ENCODE measurements around the gene SDR42E1. TPM values are rescaled to one million over a fixed set of nuclear protein-coding genes. Genes with fewer than 3 reads are reported as not detected.

Gene SDR42E1
- total and polyA plus RNA-seq, 10 of the 15 experiments (the other 5 are each of a cell fraction or from before 2014, with no cell fraction given): 1.4 to 5.5 (median 2.3) TPM

DNA sequence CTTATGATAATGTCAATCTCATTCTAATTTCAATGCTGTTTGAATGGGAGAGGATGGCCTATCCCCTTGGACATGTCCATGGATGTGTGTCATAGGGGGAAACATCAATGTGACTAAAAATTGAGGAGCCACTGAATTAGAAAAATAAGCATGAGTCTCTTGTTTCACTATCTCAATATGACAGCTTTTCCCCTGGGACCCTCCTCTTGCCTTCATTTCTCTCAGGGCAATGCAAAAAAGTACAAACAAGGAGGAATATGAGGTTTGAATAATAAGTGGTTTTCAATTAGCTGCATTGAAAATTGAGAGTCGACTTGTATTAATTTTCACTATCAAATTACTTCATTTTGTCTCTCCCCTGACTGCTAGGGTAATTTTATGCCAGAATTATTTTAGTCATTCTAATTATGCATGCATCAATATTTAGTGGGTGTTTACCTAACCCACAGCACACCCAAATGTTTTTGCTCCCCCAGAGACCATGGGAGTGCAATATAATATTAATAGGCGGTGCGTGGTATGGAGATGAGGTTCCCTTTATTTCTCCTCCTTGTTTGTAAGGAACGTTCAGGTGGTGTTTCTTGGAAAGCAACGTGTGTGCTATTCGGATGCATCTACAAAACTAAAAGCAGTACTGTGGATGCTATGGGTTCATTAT is 6.8 kb upstream of the SDR42E1 start:
- FAIRE-seq (no peak), ATAC-seq (no peak), DNase-seq (ENCODE audit: low read depth, low spot score) (no peak)
- RAD21 ChIA-PET (ENCODE audit: unreplicated experiment): no interaction called here
- Histone ChIP-seq H3K27ac (ENCODE audit: control insufficient read depth, insufficient read depth) (no peak overlapping the region), H3K4me1 (ENCODE audit: control insufficient read depth, insufficient read depth, low read length) (no peaks in the 10 kb centered on the region), H3K9ac (ENCODE audit: control insufficient read depth, insufficient read depth, low read length) (no peak overlapping the region), H3K9me3 (replicated peaks; ENCODE audit: control insufficient read depth, insufficient read depth, low read length) (no peaks in the 10 kb centered on the region; the same call in 2 of the 3 replicates), H3K27me3 (replicated peaks in 1 of 2; ENCODE audit: control insufficient read depth in 2 of 2, insufficient read depth in 2 of 2, low read length in 1 of 2) (no peaks in the 10 kb centered on the region), H3K4me3 (no peak overlapping the region), H3K4me2 (ENCODE audit: control insufficient read depth, insufficient read depth) (no peak overlapping the region), H3K36me3 (ENCODE audit: control insufficient read depth in 2 of 2, insufficient read depth in 2 of 2, low read length in 1 of 2) (no peaks in the 10 kb centered on the region), H3K79me2 (ENCODE audit: control insufficient read depth, insufficient read depth, low read length) (no peaks in the 10 kb centered on the region), H2AFZ (ENCODE audit: control insufficient read depth, low read depth, low read length) (no peak overlapping the region), H4K20me1 (ENCODE audit: control insufficient read depth, insufficient read depth) (no peaks in the 10 kb centered on the region)
- POLR2A ChIA-PET: no interaction called here
- WGBS (ENCODE audit: insufficient coverage, insufficient replicate concordance, low lambda C conversion rate, missing lambda C conversion rate): 1% methylated on average over 6 of the region's 6 CpGs
- no TSS peak for BruUV-seq (replicated peaks)
- SMC1A ChIA-PET (ENCODE audit: uncharacterized antibody, unreplicated experiment): no interaction called here
- in situ Hi-C loops (cut with MboI) (no loop called here), intact Hi-C loops (cut with micrococcal nuclease; ENCODE audit: unreplicated experiment) (no loop called here)
- CTCF ChIA-PET: no interaction called here
- TF ChIP-seq ZZZ3 (IDR thresholded peaks at IDR 0.05; ENCODE audit: control insufficient read depth, insufficient read length, low read depth) (no peak), NR2C2 (IDR thresholded peaks at IDR 0.05; ENCODE audit: borderline replicate concordance, control insufficient read depth, insufficient read length, low read depth) (no peak), HDGF (IDR thresholded peaks at IDR 0.05) (no peak), ZNF687 (IDR thresholded peaks at IDR 0.05) (no peak), PAX5 (IDR thresholded peaks at IDR 0.05; ENCODE audit: borderline replicate concordance, low read depth, low read length) (no peak), KLF5 (IDR thresholded peaks at IDR 0.05; ENCODE audit: partially characterized antibody) (no peak), BMI1 (IDR thresholded peaks at IDR 0.05; ENCODE audit: borderline replicate concordance) (no peak), IKZF1 (conservative IDR thresholded peaks at IDR 0.05) (no peak), JUNB (IDR thresholded peaks at IDR 0.05) (no peak), STAT3 (IDR thresholded peaks at IDR 0.05; ENCODE audit: low read depth, low read length) (no peak), SREBF1 (IDR thresholded peaks at IDR 0.05; ENCODE audit: low read length) (no peak), POLR2AphosphoS2 (IDR thresholded peaks at IDR 0.05; ENCODE audit: low read depth, low read length) (no peak), YY1 (IDR thresholded peaks at IDR 0.05; ENCODE audit: low read depth, low read length) (no peak), HCFC1 (IDR thresholded peaks at IDR 0.05; ENCODE audit: low read length) (no peak), RAD21 (IDR thresholded peaks at IDR 0.05; ENCODE audit: insufficient read depth, low read depth, low read length) (no peak)
- TF ChIP-seq, protein P1, sequence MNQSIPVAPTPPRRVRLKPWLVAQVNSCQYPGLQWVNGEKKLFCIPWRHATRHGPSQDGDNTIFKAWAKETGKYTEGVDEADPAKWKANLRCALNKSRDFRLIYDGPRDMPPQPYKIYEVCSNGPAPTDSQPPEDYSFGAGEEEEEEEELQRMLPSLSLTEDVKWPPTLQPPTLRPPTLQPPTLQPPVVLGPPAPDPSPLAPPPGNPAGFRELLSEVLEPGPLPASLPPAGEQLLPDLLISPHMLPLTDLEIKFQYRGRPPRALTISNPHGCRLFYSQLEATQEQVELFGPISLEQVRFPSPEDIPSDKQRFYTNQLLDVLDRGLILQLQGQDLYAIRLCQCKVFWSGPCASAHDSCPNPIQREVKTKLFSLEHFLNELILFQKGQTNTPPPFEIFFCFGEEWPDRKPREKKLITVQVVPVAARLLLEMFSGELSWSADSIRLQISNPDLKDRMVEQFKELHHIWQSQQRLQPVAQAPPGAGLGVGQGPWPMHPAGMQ (IDR thresholded peaks at IDR 0.05; ENCODE audit: borderline replicate concordance): no peak
- TF ChIP-seq, protein P2, sequence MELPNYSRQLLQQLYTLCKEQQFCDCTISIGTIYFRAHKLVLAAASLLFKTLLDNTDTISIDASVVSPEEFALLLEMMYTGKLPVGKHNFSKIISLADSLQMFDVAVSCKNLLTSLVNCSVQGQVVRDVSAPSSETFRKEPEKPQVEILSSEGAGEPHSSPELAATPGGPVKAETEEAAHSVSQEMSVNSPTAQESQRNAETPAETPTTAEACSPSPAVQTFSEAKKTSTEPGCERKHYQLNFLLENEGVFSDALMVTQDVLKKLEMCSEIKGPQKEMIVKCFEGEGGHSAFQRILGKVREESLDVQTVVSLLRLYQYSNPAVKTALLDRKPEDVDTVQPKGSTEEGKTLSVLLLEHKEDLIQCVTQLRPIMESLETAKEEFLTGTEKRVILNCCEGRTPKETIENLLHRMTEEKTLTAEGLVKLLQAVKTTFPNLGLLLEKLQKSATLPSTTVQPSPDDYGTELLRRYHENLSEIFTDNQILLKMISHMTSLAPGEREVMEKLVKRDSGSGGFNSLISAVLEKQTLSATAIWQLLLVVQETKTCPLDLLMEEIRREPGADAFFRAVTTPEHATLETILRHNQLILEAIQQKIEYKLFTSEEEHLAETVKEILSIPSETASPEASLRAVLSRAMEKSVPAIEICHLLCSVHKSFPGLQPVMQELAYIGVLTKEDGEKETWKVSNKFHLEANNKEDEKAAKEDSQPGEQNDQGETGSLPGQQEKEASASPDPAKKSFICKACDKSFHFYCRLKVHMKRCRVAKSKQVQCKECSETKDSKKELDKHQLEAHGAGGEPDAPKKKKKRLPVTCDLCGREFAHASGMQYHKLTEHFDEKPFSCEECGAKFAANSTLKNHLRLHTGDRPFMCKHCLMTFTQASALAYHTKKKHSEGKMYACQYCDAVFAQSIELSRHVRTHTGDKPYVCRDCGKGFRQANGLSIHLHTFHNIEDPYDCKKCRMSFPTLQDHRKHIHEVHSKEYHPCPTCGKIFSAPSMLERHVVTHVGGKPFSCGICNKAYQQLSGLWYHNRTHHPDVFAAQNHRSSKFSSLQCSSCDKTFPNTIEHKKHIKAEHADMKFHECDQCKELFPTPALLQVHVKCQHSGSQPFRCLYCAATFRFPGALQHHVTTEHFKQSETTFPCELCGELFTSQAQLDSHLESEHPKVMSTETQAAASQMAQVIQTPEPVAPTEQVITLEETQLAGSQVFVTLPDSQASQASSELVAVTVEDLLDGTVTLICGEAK (IDR thresholded peaks at IDR 0.05; ENCODE audit: borderline replicate concordance): no peak
